ENCODE results near the gene MCC. TPM values are rescaled to one million over a fixed set of nuclear protein-coding genes. Genes with fewer than 3 reads are reported as not detected.

The MCC gene
- polyA plus RNA-seq, 1 donor (not counting 4 experiments of a cell fraction or from before 2014, with no cell fraction given) = 24.6 TPM

- TF ChIP-seq EZH2 (IDR thresholded peaks at IDR 0.05; ENCODE audit: low read length) (no peak), CTCF (optimal IDR thresholded peaks at IDR 0.05 in 1 of 3, IDR thresholded peaks at IDR 0.05 in 1 of 3, conservative IDR thresholded peaks at IDR 0.05 in 1 of 3; ENCODE audit: extremely low read depth in 1 of 3, insufficient read depth in 2 of 3, low read length in 3 of 3) (no peak)
Measured at GRCh38 chr5:113356487-113356886, 131.8 kb downstream of the MCC start.

GRCh38 chr5:113354055-113354454 lies 134.2 kb downstream of the MCC start:
- no peaks in the 10 kb centered on the region for H3K9me3 ChIP-seq (ENCODE audit: control insufficient read depth, low read depth, low read length)
- H2AFZ ChIP-seq (ENCODE audit: control insufficient read depth, low read length) = no peak overlapping the region
- TF ChIP-seq CTCF (optimal IDR thresholded peaks at IDR 0.05 in 1 of 3, IDR thresholded peaks at IDR 0.05 in 1 of 3, conservative IDR thresholded peaks at IDR 0.05 in 1 of 3; ENCODE audit: extremely low read depth in 1 of 3, insufficient read depth in 2 of 3, low read length in 3 of 3) (no peak), EZH2 (IDR thresholded peaks at IDR 0.05; ENCODE audit: low read length) (no peak)
- H3K4me3 ChIP-seq (ENCODE audit: control insufficient read depth in 2 of 3, extremely low read depth in 1 of 3, insufficient read depth in 2 of 3, low read depth in 1 of 3, low read length in 3 of 3) = no peak overlapping the region
- H3K4me2 ChIP-seq (ENCODE audit: control insufficient read depth, extremely low read depth, insufficient read depth, low read depth, low read length) = no peak overlapping the region
- no peak for DNase-seq (ENCODE audit: low read depth, low spot score)
- no peak for FAIRE-seq
- H3K4me1 ChIP-seq (ENCODE audit: control insufficient read depth, extremely low read depth, insufficient read depth, low read length) = peaks cover 3% of the 10 kb centered on the region
- no peak overlapping the region for H3K9ac ChIP-seq (ENCODE audit: control insufficient read depth, extremely low read depth, insufficient read depth, low read length)
- H3K27ac ChIP-seq (ENCODE audit: control insufficient read depth, insufficient read depth, low read length) = no peak overlapping the region
- no peaks in the 10 kb centered on the region for H4K20me1 ChIP-seq (ENCODE audit: control insufficient read depth, extremely low read depth, insufficient read depth, low read length)
- no peaks in the 10 kb centered on the region for H3K79me2 ChIP-seq (ENCODE audit: control insufficient read depth, insufficient read depth, low read length)
- H3K9me1 ChIP-seq (ENCODE audit: control insufficient read depth, extremely low read depth, insufficient read depth, low read length) = no peaks in the 10 kb centered on the region
- dilution Hi-C loops (cut with MboI; ENCODE audit: extremely low pct_ligation_motif_present, low sequenced_read_pairs) = no loop called here
- peaks cover 0 to 2% of the 10 kb centered on the region in 2 experiments for H3K36me3 ChIP-seq (ENCODE audit: control insufficient read depth in 2 of 2, extremely low read depth in 1 of 2, insufficient read depth in 2 of 2, low read length in 2 of 2)
- no peaks in the 10 kb centered on the region for H3K27me3 ChIP-seq (ENCODE audit: control insufficient read depth, extremely low read depth, insufficient read depth, low read length)

More at GRCh38 chr5:113356487-113356886, 131.8 kb downstream of the MCC start:
- H3K79me2 ChIP-seq (ENCODE audit: control insufficient read depth, insufficient read depth, low read length) = no peaks in the 10 kb centered on the region
- H3K36me3 ChIP-seq (ENCODE audit: control insufficient read depth in 2 of 2, extremely low read depth in 1 of 2, insufficient read depth in 2 of 2, low read length in 2 of 2) = peaks cover 0 to 2% of the 10 kb centered on the region in 2 experiments
- H3K9me1 ChIP-seq (ENCODE audit: control insufficient read depth, extremely low read depth, insufficient read depth, low read length) = no peaks in the 10 kb centered on the region
- H3K4me3 ChIP-seq (ENCODE audit: control insufficient read depth in 2 of 3, extremely low read depth in 1 of 3, insufficient read depth in 2 of 3, low read depth in 1 of 3, low read length in 3 of 3) = no peak overlapping the region
- dilution Hi-C loops (cut with MboI; ENCODE audit: extremely low pct_ligation_motif_present, low sequenced_read_pairs) = no loop called here
- H2AFZ ChIP-seq (ENCODE audit: control insufficient read depth, low read length) = no peak overlapping the region
- no peak overlapping the region for H3K9ac ChIP-seq (ENCODE audit: control insufficient read depth, extremely low read depth, insufficient read depth, low read length)
- H4K20me1 ChIP-seq (ENCODE audit: control insufficient read depth, extremely low read depth, insufficient read depth, low read length) = no peaks in the 10 kb centered on the region
- H3K4me2 ChIP-seq (ENCODE audit: control insufficient read depth, extremely low read depth, insufficient read depth, low read depth, low read length) = no peak overlapping the region
- peaks cover 3% of the 10 kb centered on the region for H3K4me1 ChIP-seq (ENCODE audit: control insufficient read depth, extremely low read depth, insufficient read depth, low read length)
- no peaks in the 10 kb centered on the region for H3K9me3 ChIP-seq (ENCODE audit: control insufficient read depth, low read depth, low read length)
- H3K27me3 ChIP-seq (ENCODE audit: control insufficient read depth, extremely low read depth, insufficient read depth, low read length) = no peaks in the 10 kb centered on the region
- FAIRE-seq (no peak), DNase-seq (ENCODE audit: low read depth, low spot score) (no peak)
- no peak overlapping the region for H3K27ac ChIP-seq (ENCODE audit: control insufficient read depth, insufficient read depth, low read length)
